ENCODE measurements around the gene GNPDA1. TPM values are rescaled to one million over a fixed set of nuclear protein-coding genes. Genes with fewer than 3 reads are reported as not detected.

GNPDA1 gene
- total and polyA plus RNA-seq, 10 of the 15 experiments (the other 5 are each of a cell fraction or from before 2014, with no cell fraction given), result 1.0 to 11.9 (median 3.9) TPM

- ChIA-PET SMC1A (ENCODE audit: uncharacterized antibody, unreplicated experiment) (interaction anchor here (0.6 kb wide), 1 partner anchor 25 kb away, joined by 3 read pairs; no protein-coding TSS in a partner anchor), CTCF (no interaction called here), RAD21 (ENCODE audit: unreplicated experiment) (no interaction called here), POLR2A (no interaction called here)
- no peak overlapping the region for H3K9ac ChIP-seq (ENCODE audit: control insufficient read depth, insufficient read depth, low read length)
- no peak overlapping the region for H2AFZ ChIP-seq (ENCODE audit: control insufficient read depth, low read depth, low read length)
- no peak for DNase-seq (ENCODE audit: low read depth, low spot score)
- no peak overlapping the region for H3K4me2 ChIP-seq (ENCODE audit: control insufficient read depth, insufficient read depth)
- no peak for ATAC-seq
- H4K20me1 ChIP-seq (ENCODE audit: control insufficient read depth, insufficient read depth), result no peaks in the 10 kb centered on the region
- H3K4me3 ChIP-seq, result no peak overlapping the region
- BruUV-seq (replicated peaks), result no TSS peak
- 49% methylated on average over 5 of the region's 5 CpGs for WGBS (ENCODE audit: insufficient coverage, insufficient replicate concordance, low lambda C conversion rate, missing lambda C conversion rate)
- no peak overlapping the region for H3K27ac ChIP-seq (ENCODE audit: control insufficient read depth, insufficient read depth)
- TF ChIP-seq KLF5 (IDR thresholded peaks at IDR 0.05; ENCODE audit: partially characterized antibody), result no peak
- in situ Hi-C loops (cut with MboI) (no loop called here), intact Hi-C loops (cut with micrococcal nuclease; ENCODE audit: unreplicated experiment) (no loop called here)
- no peaks in the 10 kb centered on the region for H3K4me1 ChIP-seq (ENCODE audit: control insufficient read depth, insufficient read depth, low read length)
- no peak for FAIRE-seq
- H3K79me2 ChIP-seq (ENCODE audit: control insufficient read depth, insufficient read depth, low read length), result no peaks in the 10 kb centered on the region
- no peaks in the 10 kb centered on the region for H3K9me3 ChIP-seq (replicated peaks; ENCODE audit: control insufficient read depth, insufficient read depth, low read length)
- no peaks in the 10 kb centered on the region for H3K36me3 ChIP-seq (ENCODE audit: control insufficient read depth in 2 of 2, insufficient read depth in 2 of 2, low read length in 1 of 2)
- no peaks in the 10 kb centered on the region; a peak in 1 of 4 replicates for H3K27me3 ChIP-seq (replicated peaks in 1 of 2; ENCODE audit: control insufficient read depth in 2 of 2, insufficient read depth in 2 of 2, low read length in 1 of 2)
Measured at GRCh38 chr5:142056816-142057696, 44.2 kb upstream of the GNPDA1 start.

- in situ Hi-C loops (cut with MboI), result no loop called here
- no TSS peak for BruUV-seq (replicated peaks)
- DNase-seq (ENCODE audit: low read depth, low spot score), result no peak
Measured at GRCh38 chr5:142055301-142055700, 42.5 kb upstream of the GNPDA1 start.

More at GRCh38 chr5:142055301-142055700, 42.5 kb upstream of the GNPDA1 start:
- TF ChIP-seq ATF2 (IDR thresholded peaks at IDR 0.05; ENCODE audit: low read length), result no peak
- no peaks in the 10 kb centered on the region for H3K9me3 ChIP-seq (replicated peaks; ENCODE audit: control insufficient read depth, insufficient read depth, low read length)
- FAIRE-seq, result no peak
- no peak overlapping the region for H3K4me2 ChIP-seq (ENCODE audit: control insufficient read depth, insufficient read depth)
- no peak overlapping the region for H3K4me3 ChIP-seq
- SMC1A ChIA-PET (ENCODE audit: uncharacterized antibody, unreplicated experiment), result interaction anchor here (0.8 to 1.0 kb wide), 2 partner anchors 11 to 88 kb away, joined by 3 read pairs; no protein-coding TSS in a partner anchor
- CTCF ChIA-PET, result no interaction called here
- no peaks in the 10 kb centered on the region; a peak in 1 of 4 replicates for H3K27me3 ChIP-seq (replicated peaks in 1 of 2; ENCODE audit: control insufficient read depth in 2 of 2, insufficient read depth in 2 of 2, low read length in 1 of 2)
- ATAC-seq, result no peak
- H2AFZ ChIP-seq (ENCODE audit: control insufficient read depth, low read depth, low read length), result no peak overlapping the region
- no peaks in the 10 kb centered on the region for H4K20me1 ChIP-seq (ENCODE audit: control insufficient read depth, insufficient read depth)
- intact Hi-C loops (cut with micrococcal nuclease; ENCODE audit: unreplicated experiment), result no loop called here
- WGBS (ENCODE audit: insufficient coverage, insufficient replicate concordance, low lambda C conversion rate, missing lambda C conversion rate), result 100% methylated on average over 1 of the region's 1 CpG
- no peaks in the 10 kb centered on the region for H3K4me1 ChIP-seq (ENCODE audit: control insufficient read depth, insufficient read depth, low read length)
- no peak overlapping the region for H3K9ac ChIP-seq (ENCODE audit: control insufficient read depth, insufficient read depth, low read length)
- POLR2A ChIA-PET, result no interaction called here
- H3K36me3 ChIP-seq (ENCODE audit: control insufficient read depth in 2 of 2, insufficient read depth in 2 of 2, low read length in 1 of 2), result no peaks in the 10 kb centered on the region
- RAD21 ChIA-PET (ENCODE audit: unreplicated experiment), result no interaction called here
- H3K27ac ChIP-seq (ENCODE audit: control insufficient read depth, insufficient read depth), result no peak overlapping the region
- H3K79me2 ChIP-seq (ENCODE audit: control insufficient read depth, insufficient read depth, low read length), result no peaks in the 10 kb centered on the region

Measured in GM12878 (cell line).